RWPE1 (cell line): Measurements from ENCODE around the gene ZBTB5.

Source experiments
- CTCF ChIA-PET: fragments of 350-600 bp; sonication (Branson Sonifier 250); formaldehyde crosslinking; extraction: SDS; loops from one replicate; lab custom pipeline; 2021; lab: Yijun Ruan, JAX
- POLR2A ChIA-PET: fragments of 400-600 bp; formaldehyde crosslinking; extraction: SDS; loops from one replicate; lab custom pipeline; 2020; ENCODE audit warnings: antibody characterized with exemption; ENCODE audit not compliant: low non-redundant PET; lab: Yijun Ruan, JAX
- DNase-seq: peaks from one replicate; pipeline ENCODE4 v3.0.0; 2012; ENCODE audit warnings: low spot score
- H3K27ac ChIP-seq: fragments of 450-650 bp; 2 replicates; pipeline ENCODE4 v1.5.1; 2017
- CTCF ChIP-seq: fragments of 450-650 bp; conservative IDR thresholded peaks from 2 replicates; pipeline ENCODE4 v1.5.1; 2017; ENCODE audit warnings: low read depth, mild to moderate bottlenecking

Gene ZBTB5

DNA sequence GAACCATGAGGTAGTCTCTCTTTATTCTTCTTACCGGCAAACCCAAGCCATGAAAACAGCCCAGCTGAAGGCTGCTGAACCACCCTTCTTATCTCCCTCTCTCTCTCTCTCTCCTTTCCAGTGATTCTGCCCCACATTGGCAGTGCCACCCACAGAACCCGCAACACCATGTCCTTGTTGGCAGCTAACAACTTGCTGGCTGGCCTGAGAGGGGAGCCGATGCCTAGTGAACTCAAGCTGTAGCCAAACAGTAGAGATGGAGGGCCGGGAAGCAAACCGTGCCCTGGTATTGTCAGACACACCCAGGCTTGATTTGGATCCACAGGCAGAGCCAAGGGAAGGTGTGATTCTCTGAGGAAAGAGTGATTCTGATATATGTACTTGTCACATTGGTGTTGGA lies 28.7 kb downstream of the ZBTB5 start:
- CTCF ChIA-PET = interaction anchor here (0.6 kb wide), 1 partner anchor 28 kb away, joined by 3 read pairs; no protein-coding TSS in a partner anchor
- no peak for TF ChIP-seq CTCF
- POLR2A ChIA-PET = interaction anchor here (0.7 kb wide), 1 partner anchor 14 kb away, joined by 3 read pairs; the partner anchor contains the start of gene GRHPR
- H3K27ac ChIP-seq = peak overlapping the region; percentile 7
- DNase-seq = no peak

GRCh38 chr9:37433867-37434371 lies 31.3 kb downstream of the ZBTB5 start:
- ChIA-PET CTCF (no interaction called here), POLR2A (interaction anchor here (0.6 kb wide), 1 partner anchor 460 kb away, joined by 4 read pairs; no protein-coding TSS in a partner anchor)
- no peak for DNase-seq
- peak overlapping the region; percentile 57 for H3K27ac ChIP-seq
- TF ChIP-seq CTCF = no peak

DNA sequence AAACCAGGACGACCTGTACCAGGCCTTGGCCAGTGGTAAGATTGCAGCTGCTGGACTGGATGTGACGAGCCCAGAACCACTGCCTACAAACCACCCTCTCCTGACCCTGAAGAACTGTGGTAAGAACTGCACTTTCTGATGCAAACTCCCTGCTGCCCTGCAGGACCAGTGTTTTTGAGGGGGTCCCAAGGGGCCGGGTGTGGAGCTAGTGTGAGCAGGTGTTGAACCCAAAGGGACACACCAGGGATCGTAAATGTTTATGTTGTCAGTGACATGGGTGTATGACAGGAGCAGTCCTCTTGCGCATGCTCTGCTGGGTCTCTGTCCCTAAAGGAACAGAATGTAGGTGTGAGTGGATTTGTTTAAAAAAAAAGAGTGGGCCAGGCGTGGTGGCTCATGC lies 33.2 kb downstream of the ZBTB5 start:
- POLR2A ChIA-PET = no interaction called here

DNA sequence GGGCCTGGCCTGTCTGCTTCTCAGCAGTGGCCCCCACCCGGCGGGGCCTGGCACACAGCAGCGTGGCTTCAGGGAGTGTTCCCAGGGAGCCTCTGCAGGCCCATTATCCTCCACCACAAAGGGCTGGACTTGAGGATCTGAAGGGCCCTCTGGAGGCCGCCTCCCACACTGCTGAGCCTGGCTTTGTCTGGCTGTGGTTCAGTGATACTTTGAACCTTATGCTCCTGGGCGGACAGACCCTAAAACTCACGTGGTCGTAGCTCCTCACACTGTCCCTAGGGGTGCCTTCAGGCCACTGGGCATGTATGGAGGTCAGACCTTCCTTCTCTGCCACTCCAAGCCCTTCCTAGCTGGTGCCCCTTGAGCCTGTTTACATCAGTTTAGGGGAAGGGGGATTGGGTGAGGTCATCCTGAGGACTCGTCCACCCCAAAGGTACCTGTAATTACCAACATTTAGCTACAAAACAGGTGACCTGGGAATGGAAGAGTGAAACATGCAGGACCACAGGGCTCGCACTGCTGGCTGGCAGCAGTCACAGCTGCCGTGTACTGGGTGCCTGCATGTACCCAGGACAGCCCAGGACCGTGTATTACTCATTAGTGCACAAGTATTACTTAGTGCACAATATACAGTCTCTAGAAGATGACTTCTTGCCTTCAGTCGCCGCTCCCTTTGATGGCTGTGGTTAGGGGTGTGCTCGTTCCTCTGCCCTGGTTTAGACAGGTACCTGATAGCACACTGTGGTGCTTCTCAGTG lies 34.2 kb downstream of the ZBTB5 start:
- peak overlapping the region; percentile 24 for H3K27ac ChIP-seq
- no peak for DNase-seq
- ChIA-PET CTCF (no interaction called here), POLR2A (no interaction called here)
- TF ChIP-seq CTCF = no peak; the same call in 1 of the 2 replicates

More for the DNA sequence above, 33.2 kb downstream of the ZBTB5 start:
- TF ChIP-seq CTCF = no peak
- peak overlapping the region; percentile 57 for H3K27ac ChIP-seq
- no peak for DNase-seq
- CTCF ChIA-PET = interaction anchor here (0.6 to 1.1 kb wide), 2 partner anchors 17 to 372 kb away, joined by 3 read pairs; no protein-coding TSS in a partner anchor

GRCh38 chr9:37429441-37430285 lies 35.6 kb downstream of the ZBTB5 start:
- no peak for TF ChIP-seq CTCF
- H3K27ac ChIP-seq = peak overlapping the region; percentile 24
- POLR2A ChIA-PET = no interaction called here
- CTCF ChIA-PET = interaction anchor here (1.0 kb wide), 1 partner anchor 14 kb away, joined by 3 read pairs; no protein-coding TSS in a partner anchor
- DNase-seq = no peak

GRCh38 chr9:37428345-37428744 lies 36.9 kb downstream of the ZBTB5 start:
- POLR2A ChIA-PET = no interaction called here
- CTCF ChIA-PET = interaction anchor here (1.0 kb wide), 1 partner anchor 13 kb away, joined by 3 read pairs; no protein-coding TSS in a partner anchor

More at GRCh38 chr9:37428345-37428744, 36.9 kb downstream of the ZBTB5 start:
- H3K27ac ChIP-seq = peak overlapping the region; percentile 24; the same call in 1 of the 2 replicates
- DNase-seq = no peak
- TF ChIP-seq CTCF = no peak
